ENCODE results near the gene CC2D2A.
A peak's percentile ranks its signal among the peaks of the same experiment; 100 is the strongest.
"Not testable (repeated sequence)": the region's sequence is repeated elsewhere in the genome, so short reads cannot be mapped to it uniquely, and the experiment has no call there.

CC2D2A gene

DNA sequence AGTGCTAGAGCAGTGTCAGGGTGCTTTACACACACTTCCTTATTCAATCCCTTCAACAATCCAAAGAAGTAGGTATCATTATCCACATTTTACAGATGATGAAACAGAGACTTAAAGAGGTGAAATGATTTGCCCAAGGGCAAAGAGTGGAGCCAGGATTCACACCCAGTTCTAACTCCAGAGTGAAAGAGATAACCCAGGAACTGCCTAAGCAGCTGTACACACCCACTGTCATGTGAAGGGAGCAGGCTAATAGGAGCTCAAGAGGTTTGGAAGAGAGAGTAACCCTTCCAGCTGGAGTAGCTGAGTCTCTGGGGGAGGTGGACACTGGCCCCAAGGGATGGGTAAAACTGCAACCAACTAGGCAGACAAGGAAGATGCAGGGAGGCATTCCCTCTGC is 92.9 kb downstream of the CC2D2A start:
- no peak for DNase-seq

DNA sequence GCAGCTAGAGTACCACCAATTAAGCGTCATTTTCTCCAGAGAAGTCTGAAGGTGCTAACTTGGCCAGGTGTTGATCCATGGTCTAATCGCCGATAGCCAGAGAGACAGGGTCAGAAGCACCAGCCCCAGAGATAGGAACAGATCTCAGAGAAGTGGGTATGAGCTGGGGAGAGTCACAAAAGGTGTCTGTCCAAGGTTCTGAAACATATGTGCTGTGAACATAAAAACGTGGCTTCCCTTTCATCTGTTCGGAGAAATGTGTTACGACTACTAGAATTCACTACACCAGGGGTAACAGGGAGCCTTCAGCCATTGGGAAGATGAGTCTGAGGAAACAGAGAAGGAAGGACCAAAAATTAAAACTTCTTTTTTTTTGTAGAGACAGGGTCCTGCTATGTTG is 94.2 kb downstream of the CC2D2A start:
- DNase-seq: no peak

DNA sequence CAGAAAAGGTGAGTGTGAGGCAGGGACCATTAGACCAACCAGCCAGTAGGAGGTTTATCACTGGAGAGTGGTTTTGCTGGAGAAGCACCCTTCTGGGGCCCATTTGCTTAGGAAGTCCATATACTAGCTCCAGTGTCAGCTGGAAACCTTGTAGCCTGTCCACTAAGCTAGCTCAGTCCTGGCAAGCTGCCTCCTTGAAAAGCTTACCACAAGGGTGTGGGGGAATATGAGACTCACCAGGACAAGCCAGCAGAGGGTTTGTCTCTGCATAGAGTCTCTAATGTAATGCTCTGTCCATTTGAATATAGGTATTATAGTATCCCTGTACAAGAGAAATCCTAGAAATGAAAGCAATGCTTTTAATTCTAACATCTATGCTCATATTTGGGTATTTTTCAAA is 99.1 kb downstream of the CC2D2A start:
- DNase-seq: no peak

DNA sequence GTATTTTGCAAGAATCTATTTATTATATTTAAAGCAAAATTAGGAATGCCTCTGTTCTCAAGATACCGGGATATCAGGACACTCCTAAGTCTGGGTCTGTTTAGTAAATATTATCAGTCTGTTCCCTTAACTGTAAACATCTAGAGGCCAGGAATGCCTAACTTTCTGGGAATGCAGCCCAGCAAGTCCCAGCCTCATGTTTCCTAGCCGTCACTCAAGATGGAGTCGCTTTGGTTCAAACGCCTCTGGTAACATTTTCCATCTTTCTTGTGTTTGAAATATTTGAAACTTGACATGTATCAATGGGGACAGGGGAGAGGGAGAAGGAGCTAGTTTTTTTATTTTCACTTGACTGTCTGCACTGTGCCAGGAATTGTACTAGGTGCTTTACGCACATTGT is 100.1 kb downstream of the CC2D2A start:
- no peak for DNase-seq

DNA sequence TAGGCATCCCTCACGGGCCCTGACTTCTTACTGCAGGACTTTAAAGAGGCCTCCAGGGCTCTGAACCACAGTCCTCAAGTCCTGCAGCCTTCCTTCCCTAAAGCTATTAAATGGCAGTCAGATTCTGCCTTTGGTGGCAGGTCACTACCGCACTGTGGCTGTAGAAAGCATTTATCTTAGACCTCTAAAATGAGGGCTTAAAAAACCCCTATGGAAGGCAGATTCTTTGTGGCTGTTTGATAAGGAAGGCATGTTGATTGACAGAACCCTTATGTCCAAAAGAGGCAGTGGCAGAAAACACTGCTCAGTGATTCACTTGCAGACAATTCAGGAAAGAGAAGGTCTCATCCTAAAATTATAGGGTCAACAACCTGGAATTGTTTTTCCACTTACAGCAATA is 106.3 kb downstream of the CC2D2A start:
- no peak for DNase-seq

DNA sequence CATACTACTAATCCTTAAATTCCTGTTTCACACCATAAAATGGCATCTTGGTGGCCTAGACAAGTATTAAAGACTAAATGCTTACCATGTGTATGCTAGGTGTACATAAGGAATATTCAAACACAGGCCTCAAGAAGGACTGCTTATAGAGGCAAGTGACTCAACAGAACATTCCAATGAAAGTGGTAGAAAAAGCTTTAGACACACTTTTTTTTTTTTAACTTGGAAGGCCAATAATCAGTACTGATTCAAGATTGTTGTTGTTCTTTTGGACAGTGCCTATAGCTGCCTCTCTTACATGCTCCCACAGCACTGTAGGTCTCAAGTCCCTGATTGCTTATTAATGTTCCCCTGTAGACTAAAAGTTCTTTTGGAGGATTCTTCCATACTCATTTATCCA is 107.8 kb downstream of the CC2D2A start:
- DNase-seq: no peak

DNA sequence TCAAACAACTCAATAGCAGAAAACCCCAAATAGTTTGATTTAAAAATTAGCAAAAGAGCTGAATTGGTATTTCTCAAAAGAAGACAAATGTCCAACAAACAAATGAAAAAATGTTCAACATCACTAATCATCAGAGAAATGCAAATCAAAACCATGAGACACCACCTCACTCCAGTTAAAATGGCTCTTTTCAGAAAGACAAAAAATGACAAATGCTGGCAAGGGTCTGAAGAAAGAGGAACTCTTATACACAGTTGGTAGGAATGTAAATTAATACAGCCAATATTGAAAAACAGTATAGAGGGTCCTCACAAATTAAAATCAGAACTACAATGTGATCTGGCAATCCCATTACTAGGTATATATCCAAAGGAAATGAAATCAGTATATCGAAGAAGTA is 115.1 kb downstream of the CC2D2A start:
- DNase-seq: no peak

DNA sequence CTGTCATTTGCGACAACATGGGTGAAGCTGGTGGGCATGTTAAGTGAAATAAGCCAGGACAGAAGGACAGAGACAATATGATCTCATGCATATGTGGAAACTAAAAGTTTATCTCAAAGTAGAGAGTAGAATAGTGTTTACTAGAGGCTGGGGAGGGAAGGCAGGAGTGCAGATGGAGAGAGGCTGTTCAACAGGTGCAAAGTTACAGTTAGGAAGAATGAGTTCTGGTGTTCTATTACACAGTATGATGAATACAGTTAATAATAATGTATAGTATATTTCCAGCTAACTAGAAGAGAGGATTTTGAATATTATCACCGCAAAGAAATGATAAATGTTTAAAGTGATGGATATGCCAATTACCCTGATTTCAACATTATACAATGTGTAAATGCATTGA is 115.6 kb downstream of the CC2D2A start:
- no peak for DNase-seq

DNA sequence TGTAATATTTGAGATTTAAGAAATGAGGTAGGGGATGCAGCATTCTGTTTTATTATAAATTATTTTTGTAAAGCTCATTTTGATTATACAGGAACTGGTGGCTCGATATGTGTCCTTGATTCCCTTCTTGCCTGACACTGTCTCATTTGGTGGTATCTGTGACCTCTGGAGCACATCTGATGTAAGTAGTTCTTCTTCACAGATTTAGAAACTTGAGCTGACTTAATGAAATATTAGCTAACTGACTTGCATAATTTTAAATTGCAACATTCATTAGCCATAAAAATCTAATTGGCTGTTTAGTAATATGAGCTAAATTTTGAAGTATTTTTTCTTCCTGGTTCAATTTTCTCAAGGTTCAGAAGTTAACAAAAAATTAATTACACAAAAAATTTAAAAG is 116.4 kb downstream of the CC2D2A start:
- DNase-seq: no peak

DNA sequence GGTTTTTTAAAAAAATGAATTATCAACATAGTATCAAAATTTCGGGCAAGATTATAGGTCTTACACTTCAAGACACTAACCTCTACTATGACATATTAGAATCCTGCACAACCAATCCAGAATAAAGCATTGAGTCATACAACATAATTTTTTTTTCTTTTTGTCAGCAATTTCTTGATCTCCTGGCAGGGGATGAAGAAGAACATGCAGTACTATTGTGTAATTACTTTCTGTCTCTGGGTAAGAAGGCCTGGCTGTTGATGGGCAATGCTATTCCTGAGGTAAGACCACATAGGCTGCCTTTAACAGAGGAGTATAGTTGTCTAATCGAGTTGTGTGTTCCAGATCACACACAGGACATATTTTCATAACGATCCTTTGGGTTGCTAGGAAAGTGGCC is 118.0 kb downstream of the CC2D2A start:
- no peak for DNase-seq

DNA sequence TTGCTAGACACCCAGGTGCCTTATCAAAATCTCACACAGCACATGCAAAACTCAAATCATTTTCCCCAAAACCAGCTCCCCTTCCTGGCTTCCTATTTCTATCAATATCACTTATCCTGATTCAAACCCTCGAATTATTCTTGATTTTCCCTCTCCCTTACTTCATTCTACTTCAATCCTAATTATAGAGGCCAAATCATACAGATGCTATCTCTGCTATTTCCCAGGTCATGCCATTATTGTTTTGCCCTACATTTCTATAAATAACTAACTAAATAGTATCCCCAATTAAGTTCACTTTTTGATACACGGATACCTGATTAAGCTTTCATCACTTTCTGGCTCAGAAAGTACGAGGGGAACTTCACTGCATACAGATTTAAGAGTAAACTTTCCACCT is 123.1 kb downstream of the CC2D2A start:
- DNase-seq: no peak

DNA sequence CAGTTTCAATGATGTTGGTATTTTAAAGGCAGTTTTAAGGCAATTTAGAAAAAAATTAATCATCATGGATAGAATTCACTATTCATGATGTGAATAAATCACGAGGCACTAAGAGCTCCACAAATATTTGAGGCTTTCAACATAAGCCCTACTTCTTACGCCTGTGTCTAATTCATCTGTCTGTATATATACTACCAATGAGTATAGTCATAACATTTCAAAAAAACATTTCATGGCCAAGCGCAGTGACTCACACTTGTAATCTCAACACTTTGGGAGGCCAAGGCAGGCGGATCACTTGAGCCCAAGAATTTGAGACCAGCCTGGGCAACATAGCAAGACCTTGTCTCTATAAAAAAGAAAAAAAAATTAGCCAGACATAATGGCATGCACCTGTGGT is 129.0 kb downstream of the CC2D2A start:
- no peak for DNase-seq

DNA sequence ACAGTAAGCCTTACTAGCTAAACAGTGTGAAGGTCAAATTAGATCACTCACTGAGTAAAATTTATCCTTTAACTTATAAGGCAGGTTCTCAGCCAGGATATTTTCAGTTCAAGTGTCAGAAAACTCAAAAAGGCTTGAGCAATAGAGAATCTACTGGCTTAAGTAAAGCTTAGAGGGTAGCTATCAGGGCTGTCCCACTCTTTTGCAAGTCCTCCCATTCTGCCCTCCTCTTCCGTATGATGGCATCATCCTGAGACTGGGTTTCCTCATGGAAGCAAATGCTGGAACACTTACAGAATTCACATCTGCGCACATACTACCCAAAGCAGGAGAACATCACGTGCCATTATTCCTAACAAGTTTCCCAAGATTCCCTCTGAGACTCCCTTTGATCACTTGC is 130.5 kb downstream of the CC2D2A start:
- DNase-seq: no peak

DNA sequence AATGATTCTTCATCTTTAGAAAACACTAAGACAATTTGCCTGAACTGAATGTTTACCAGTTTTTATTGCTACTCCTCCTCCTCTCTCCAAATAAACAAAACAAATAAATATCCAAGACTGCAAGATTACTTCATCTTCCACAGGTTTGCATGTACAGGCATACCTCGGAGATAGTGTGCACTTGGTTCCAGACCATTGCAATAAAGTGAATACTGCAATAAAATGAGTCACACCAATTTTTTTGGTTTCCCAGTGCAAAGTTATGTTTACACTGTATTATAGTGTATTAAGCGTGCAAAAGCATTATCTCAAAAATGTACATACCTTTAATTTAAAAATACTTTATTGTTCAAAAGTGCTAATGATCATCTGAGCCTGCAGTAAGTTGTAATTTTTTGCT is 132.2 kb downstream of the CC2D2A start:
- DNase-seq: no peak

DNA sequence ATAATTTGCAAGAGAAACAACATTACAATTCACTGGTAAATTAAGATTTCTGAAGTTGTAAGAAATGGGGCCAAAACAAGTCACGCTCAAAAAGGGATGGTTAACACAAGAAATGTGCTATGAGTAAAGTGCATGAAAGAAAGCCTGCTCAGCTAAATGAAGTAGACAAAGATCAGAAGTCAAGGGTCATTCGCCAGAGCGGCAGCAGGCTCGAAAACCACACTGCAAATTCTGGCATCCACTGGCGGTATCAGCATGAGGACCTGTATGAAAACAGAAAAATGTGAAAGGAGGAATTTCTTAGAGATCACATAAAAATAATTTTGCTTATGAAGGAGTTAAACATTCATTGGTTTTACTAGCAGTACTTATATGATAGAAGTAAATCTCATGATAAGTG is 135.9 kb downstream of the CC2D2A start:
- no peak for DNase-seq

DNA sequence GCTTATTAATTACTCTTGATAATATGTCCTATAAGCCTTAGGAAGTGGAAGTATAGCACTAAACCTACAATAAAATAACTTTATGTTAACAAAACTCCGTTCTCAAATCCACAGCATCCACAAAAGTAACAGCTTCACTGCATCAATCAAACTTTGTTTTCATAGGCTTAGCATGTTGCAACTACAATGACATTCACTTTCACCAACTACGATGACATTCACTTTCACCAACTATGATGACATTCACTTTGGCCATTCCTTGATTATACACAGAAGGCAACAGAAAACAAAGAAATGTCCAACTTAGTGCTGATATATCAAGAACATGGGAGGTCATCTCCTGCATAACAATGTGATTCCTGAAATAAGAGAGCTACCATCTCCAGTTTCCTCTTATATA is 141.2 kb downstream of the CC2D2A start:
- DNase-seq: no peak

DNA sequence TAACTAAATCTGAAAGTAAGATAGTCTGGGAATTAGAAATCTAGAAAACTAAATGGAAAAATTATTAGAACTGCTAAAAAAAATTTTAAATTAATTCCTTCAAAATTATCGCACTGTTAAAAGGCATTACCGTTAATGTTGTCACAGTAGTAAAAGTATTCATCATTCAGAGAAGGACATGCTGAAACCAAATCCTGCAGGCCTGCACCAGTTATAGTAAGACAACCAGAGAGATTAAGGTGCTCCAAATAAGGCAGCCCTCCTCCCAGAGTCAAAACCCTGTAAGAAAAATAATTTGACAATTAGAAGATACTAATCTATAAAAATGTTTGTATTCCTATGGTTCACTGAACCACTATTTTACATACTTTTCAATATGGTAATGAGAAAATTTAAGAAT is 142.5 kb downstream of the CC2D2A start:
- DNase-seq: no peak

DNA sequence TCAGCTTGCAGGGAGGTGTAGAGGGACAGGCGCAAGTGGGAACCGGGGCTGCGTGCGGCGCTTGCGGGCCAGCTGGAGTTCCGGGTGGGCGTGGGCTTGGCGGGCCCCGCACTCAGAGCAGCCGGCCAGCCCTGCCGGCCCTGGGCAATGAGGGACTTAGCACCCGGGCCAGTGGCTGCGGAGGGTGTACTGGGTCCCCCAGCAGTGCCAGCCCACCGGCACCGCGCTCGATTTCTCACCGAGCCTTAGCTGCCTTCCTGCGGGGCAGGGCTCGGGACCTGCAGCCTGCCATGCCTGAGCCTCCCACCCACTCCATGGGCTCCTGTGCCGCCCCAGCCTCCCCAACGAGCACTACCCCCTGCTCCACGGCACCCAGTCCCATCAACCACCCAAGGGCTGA is 145.2 kb downstream of the CC2D2A start:
- not testable (repeated sequence) for DNase-seq

DNA sequence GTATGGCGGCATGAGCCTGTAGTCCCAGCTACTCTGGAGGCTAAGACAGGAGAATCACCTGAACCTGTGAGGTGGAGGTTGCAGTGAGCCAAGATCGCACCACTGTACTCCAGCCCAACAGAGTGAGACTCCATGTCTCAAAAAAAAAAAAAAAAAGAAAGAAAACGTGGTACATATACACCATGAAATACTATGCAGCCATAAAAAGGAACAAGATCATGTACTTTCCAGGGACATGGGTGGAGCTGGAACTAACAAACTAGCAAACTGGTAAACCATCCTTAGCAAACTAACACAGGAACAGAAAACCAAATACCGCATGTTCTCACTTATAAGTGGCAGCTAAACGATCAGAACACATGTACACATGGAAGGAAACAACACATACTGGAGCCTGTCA is 147.7 kb downstream of the CC2D2A start:
- not testable (repeated sequence) for DNase-seq

DNA sequence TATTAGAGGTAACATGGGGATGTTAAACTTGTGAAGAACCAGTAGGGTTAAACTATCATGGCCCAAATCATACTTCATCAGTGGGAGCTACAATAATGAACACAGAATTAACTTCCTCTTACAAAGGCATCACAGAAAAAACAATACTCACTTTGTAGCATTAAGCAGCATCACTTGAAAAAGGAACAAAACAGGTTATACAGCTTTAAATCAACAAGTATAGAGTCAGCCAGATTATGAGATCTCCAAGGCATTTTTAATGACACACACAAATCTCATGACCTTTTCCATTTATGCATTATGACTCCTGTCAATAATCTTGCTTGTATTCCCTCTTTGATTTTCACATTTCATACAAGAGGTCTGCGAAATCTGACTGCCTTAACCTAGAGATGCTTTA is 167.1 kb downstream of the CC2D2A start:
- no peak for DNase-seq

DNA sequence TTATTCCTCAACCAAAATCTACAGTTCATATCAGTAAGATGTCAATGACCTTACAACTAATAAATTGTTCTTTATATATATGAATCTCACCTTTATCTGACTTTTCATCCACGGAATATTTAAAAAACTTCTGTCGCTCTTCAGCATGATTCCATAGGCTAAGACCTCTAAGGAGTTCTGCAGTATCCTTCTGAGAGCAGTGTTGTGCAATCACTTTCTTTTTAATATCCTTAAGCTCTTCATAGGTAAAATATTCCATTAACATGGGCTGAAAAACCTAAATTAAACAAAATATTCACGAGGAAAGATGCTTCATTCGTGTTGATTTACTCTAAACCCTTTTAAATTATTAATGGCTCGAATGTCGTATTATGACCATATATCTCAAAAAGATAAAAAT is 168.7 kb downstream of the CC2D2A start:
- DNase-seq: no peak

DNA sequence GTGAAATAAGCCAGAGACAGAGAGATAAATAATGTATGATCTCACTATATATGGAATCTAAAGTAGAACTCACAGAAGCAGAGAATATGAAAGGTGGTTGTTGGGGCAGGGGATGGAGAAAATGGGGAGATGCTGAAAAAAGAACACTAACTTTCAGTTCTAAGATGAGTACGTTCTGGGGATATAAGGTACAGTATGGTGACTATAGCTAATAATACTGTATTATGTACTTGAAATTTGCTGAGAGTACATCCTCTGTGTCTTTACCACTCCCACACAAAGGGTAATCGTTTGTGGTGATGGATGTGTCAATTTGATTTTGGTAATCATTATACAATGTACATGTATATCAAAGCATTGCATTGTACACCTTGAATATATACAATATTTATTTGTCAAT is 178.9 kb downstream of the CC2D2A start:
- no peak for DNase-seq

DNA sequence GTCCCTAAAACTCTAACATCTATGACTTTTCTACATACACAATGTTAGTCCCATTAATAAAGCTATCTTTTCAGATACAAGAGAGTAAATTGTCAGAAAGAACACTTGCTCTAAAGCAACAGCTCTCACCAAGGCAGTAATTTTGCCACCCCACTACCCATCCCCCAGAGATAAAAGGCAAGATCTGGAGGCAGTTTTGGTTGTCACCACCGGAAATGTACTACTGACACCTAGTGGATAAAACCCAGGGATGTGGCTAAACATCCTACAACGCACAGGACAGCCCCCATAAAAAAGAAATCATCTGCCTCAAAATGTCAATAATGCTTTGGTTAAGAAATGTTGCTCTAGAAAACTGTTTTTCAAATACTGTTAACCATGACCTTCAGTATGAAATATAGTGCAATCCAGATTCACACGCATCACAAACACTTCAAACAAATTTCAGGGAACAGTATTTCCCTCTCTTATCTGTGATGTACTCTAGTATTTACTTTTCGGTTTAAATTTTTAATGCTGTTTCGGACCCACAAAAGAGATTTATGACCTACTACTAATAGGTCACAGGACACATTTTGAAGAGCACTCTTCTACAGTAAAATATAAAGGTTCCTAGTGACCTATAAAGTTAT is 180.3 kb downstream of the CC2D2A start:
- DNase-seq: peak; percentile 84
